ELF-1 (cell line): ENCODE data around the gene SLCO1A2.

Experiments used
- DNase-seq: peaks from one replicate; pipeline ENCODE4 v3.0.0-alpha.2; 2016; ENCODE audit warnings: low read depth, low spot score

The SLCO1A2 gene

GRCh38 chr12:21219206-21219605 is 115.5 kb downstream of the SLCO1A2 start:
- DNase-seq, result no peak
